Measurements from ENCODE around the gene C1R. TPM values are rescaled to one million over a fixed set of nuclear protein-coding genes. Genes with fewer than 3 reads are reported as not detected.

The C1R gene
- total RNA-seq, 1 experiment from 2014 or later = 13.1 TPM

DNA sequence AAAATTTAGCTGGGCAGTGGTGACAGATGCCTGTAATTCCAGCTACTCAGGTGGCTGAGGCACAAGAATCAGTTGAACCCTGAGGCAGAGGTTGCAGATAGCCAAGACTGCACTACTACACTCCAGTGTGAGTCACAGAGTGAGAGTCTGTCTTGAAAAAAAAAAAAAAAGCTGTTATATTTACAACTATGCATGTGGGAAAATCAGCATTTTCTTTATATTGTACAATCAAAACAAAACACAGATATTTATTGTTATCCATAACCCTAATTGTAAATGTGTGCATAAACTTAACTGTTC lies 12.5 kb downstream of the C1R start:
- Mint-ChIP-seq H3K27me3 (ENCODE audit: insufficient read depth, unreplicated experiment) (no peaks in the 10 kb centered on the region), H3K4me3 (ENCODE audit: unreplicated experiment) (peak overlapping the region; percentile 46), H3K4me1 (ENCODE audit: insufficient read depth, unreplicated experiment) (peaks cover 26% of the 10 kb centered on the region), H3K27ac (ENCODE audit: low read depth, unreplicated experiment) (peak overlapping the region; percentile 73), H3K9me3 (ENCODE audit: unreplicated experiment) (peaks cover 11% of the 10 kb centered on the region), H3K36me3 (ENCODE audit: insufficient read depth, unreplicated experiment) (peaks cover 34% of the 10 kb centered on the region)
- ChIA-PET CTCF (interaction anchor here (0.7 to 2.8 kb wide), 10 partner anchors 8 to 154 kb away, joined by 3 to 24 read pairs (median 6); partner anchors contain the start of genes C1R and C1S), POLR2A (interaction anchor here (0.8 to 4.0 kb wide), 17 partner anchors 9 to 155 kb away, joined by 3 to 33 read pairs (median 6); partner anchors contain the start of genes C12orf57, C1R, C1RL and C1S)
- TF ChIP-seq, protein P1, sequence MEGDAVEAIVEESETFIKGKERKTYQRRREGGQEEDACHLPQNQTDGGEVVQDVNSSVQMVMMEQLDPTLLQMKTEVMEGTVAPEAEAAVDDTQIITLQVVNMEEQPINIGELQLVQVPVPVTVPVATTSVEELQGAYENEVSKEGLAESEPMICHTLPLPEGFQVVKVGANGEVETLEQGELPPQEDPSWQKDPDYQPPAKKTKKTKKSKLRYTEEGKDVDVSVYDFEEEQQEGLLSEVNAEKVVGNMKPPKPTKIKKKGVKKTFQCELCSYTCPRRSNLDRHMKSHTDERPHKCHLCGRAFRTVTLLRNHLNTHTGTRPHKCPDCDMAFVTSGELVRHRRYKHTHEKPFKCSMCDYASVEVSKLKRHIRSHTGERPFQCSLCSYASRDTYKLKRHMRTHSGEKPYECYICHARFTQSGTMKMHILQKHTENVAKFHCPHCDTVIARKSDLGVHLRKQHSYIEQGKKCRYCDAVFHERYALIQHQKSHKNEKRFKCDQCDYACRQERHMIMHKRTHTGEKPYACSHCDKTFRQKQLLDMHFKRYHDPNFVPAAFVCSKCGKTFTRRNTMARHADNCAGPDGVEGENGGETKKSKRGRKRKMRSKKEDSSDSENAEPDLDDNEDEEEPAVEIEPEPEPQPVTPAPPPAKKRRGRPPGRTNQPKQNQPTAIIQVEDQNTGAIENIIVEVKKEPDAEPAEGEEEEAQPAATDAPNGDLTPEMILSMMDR (IDR thresholded peaks at IDR 0.05; ENCODE audit: unreplicated experiment) = no peak
- no TSS peak for BruUV-seq (replicated peaks)
- intact Hi-C loops (cut with micrococcal nuclease) = loop anchor here (1.0 kb wide), 1 partner anchor 19 kb away; the partner anchor contains the start of gene C1S
- peak; percentile 89 for DNase-seq (ENCODE audit: unreplicated experiment)

DNA sequence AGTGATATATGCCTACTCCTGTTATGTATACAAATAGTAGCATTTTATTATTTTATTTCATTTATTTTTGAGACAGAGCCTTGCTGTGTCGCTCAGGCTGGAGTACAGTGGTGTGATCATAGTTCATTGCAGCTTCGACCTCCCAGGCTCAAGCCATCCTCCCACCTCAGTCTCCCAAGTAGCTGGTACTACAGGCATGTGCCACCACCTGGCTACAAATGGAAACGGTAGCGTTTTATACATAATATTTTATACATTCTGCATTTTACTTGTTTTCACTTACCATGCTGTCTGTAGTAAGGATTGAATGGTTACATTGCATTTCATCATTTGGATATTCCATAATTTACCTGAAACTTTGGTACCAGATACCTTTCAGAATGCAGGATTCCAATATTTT lies 14.1 kb downstream of the C1R start:
- POLR2A ChIA-PET = interaction anchor here (0.7 to 4.0 kb wide), 7 partner anchors 10 to 134 kb away, joined by 3 to 33 read pairs (median 4); partner anchors contain the start of genes C12orf57, C1RL, LPCAT3 and RNU7-1
- peaks cover 31% of the 10 kb centered on the region for H3K36me3 Mint-ChIP-seq (ENCODE audit: insufficient read depth, unreplicated experiment)

DNA sequence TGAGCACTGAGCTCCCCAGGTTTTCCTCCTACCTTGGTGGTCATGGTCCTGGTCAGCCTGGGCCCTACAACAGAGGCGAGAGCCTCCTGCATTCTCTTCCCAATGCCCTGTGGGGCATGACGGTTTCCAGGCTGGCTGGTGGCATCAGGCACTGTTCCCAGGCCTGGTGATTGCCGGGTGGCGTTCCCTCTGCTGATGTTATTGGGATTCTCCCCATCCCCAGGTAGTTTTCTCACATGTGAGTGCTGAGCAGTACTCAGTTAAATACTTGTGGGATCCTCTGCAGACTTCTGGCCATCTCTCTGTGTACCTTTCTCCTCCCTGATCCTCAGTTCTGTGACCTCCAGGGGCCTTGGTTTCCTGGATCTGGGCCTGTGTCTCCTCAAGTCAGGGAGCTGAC lies 15.8 kb downstream of the C1R start:
- BruUV-seq (replicated peaks) = no TSS peak
- TF ChIP-seq, protein P1 (IDR thresholded peaks at IDR 0.05; ENCODE audit: unreplicated experiment) = no peak
- Mint-ChIP-seq H3K9me3 (ENCODE audit: unreplicated experiment) (no peaks in the 10 kb centered on the region), H3K4me3 (ENCODE audit: unreplicated experiment) (no peak overlapping the region), H3K36me3 (ENCODE audit: insufficient read depth, unreplicated experiment) (peaks cover 16% of the 10 kb centered on the region), H3K27ac (ENCODE audit: low read depth, unreplicated experiment) (no peak overlapping the region), H3K4me1 (ENCODE audit: insufficient read depth, unreplicated experiment) (peaks cover 16% of the 10 kb centered on the region), H3K27me3 (ENCODE audit: insufficient read depth, unreplicated experiment) (no peaks in the 10 kb centered on the region)
- no peak for DNase-seq (ENCODE audit: unreplicated experiment)
- intact Hi-C loops (cut with micrococcal nuclease) = no loop called here
- POLR2A ChIA-PET = interaction anchor here (0.9 to 1.4 kb wide), 5 partner anchors 11 to 32 kb away, joined by 3 to 4 read pairs (median 3); partner anchors contain the start of genes C1R and C1S
- CTCF ChIA-PET = interaction anchor here (0.6 to 3.0 kb wide), 8 partner anchors 8 to 731 kb away, joined by 3 to 16 read pairs (median 4); partner anchors contain the start of gene C1S

More for the DNA sequence above, 14.1 kb downstream of the C1R start:
- Mint-ChIP-seq H3K4me3 (ENCODE audit: unreplicated experiment) (no peak overlapping the region), H3K9me3 (ENCODE audit: unreplicated experiment) (peaks cover 6% of the 10 kb centered on the region), H3K4me1 (ENCODE audit: insufficient read depth, unreplicated experiment) (peaks cover 24% of the 10 kb centered on the region), H3K27me3 (ENCODE audit: insufficient read depth, unreplicated experiment) (no peaks in the 10 kb centered on the region), H3K27ac (ENCODE audit: low read depth, unreplicated experiment) (no peak overlapping the region)
- BruUV-seq (replicated peaks) = no TSS peak
- intact Hi-C loops (cut with micrococcal nuclease) = no loop called here
- DNase-seq (ENCODE audit: unreplicated experiment) = no peak
- CTCF ChIA-PET = interaction anchor here (0.7 to 3.0 kb wide), 5 partner anchors 10 to 35 kb away, joined by 3 to 9 read pairs (median 6); no protein-coding TSS in a partner anchor
- TF ChIP-seq, protein P1 (IDR thresholded peaks at IDR 0.05; ENCODE audit: unreplicated experiment) = no peak

DNA sequence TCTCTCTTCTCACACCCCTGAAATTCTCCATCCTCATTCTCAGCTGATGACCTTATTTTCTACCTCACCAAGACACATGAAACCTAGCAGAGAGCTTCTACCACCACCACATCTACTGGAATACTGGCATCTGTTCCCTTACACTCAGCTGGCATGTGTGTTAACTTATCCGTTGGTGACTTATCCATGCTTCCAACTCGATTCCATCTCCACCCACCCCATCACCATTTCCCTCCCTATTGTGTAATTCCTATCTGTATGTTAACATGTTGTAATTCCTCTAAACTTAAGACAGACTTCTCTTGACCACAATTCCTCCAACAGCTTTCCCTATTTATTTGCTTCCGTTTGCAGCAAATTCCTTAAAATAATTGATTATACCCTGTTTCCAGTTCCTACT lies 16.3 kb downstream of the C1R start:
- intact Hi-C loops (cut with micrococcal nuclease) = no loop called here
- H3K27ac Mint-ChIP-seq (ENCODE audit: low read depth, unreplicated experiment) = no peak overlapping the region
- peaks cover 16% of the 10 kb centered on the region for H3K4me1 Mint-ChIP-seq (ENCODE audit: insufficient read depth, unreplicated experiment)
- H3K27me3 Mint-ChIP-seq (ENCODE audit: insufficient read depth, unreplicated experiment) = no peaks in the 10 kb centered on the region
- H3K36me3 Mint-ChIP-seq (ENCODE audit: insufficient read depth, unreplicated experiment) = peaks cover 14% of the 10 kb centered on the region
- H3K4me3 Mint-ChIP-seq (ENCODE audit: unreplicated experiment) = no peak overlapping the region
- DNase-seq (ENCODE audit: unreplicated experiment) = peak; percentile 51
- POLR2A ChIA-PET = interaction anchor here (0.7 to 1.5 kb wide), 4 partner anchors 17 to 131 kb away, joined by 3 read pairs; partner anchors contain the start of gene C1R
- TF ChIP-seq, protein P1 (IDR thresholded peaks at IDR 0.05; ENCODE audit: unreplicated experiment) = no peak
- H3K9me3 Mint-ChIP-seq (ENCODE audit: unreplicated experiment) = no peaks in the 10 kb centered on the region
- no TSS peak for BruUV-seq (replicated peaks)
- CTCF ChIA-PET = interaction anchor here (0.6 to 3.0 kb wide), 5 partner anchors 11 to 731 kb away, joined by 3 to 16 read pairs (median 6); partner anchors contain the start of gene C1S
